ENCODE data around the gene ADGRF5.

Gene ADGRF5

GRCh38 chr6:46821458-46821881 is 100.3 kb downstream of the ADGRF5 start:
- no peak for DNase-seq (ENCODE audit: low spot score)
- TF ChIP-seq CTCF (IDR thresholded peaks at IDR 0.05; ENCODE audit: extremely low read depth, missing control alignments) = no peak

- TF ChIP-seq CTCF (IDR thresholded peaks at IDR 0.05; ENCODE audit: extremely low read depth, missing control alignments) = no peak
- no peak for DNase-seq (ENCODE audit: low spot score)
Measured at GRCh38 chr6:46819561-46819960, 102.2 kb downstream of the ADGRF5 start.

GRCh38 chr6:46816626-46817025 is 105.1 kb downstream of the ADGRF5 start:
- TF ChIP-seq CTCF (IDR thresholded peaks at IDR 0.05; ENCODE audit: extremely low read depth, missing control alignments) = no peak
- DNase-seq (ENCODE audit: low spot score) = no peak

GRCh38 chr6:46815130-46815529 is 106.6 kb downstream of the ADGRF5 start:
- no peak for DNase-seq (ENCODE audit: low spot score)
- TF ChIP-seq CTCF (IDR thresholded peaks at IDR 0.05; ENCODE audit: extremely low read depth, missing control alignments) = no peak

GRCh38 chr6:46808806-46809205 is 112.9 kb downstream of the ADGRF5 start:
- DNase-seq (ENCODE audit: low spot score) = no peak
- TF ChIP-seq CTCF (IDR thresholded peaks at IDR 0.05; ENCODE audit: extremely low read depth, missing control alignments) = no peak

Measured in GM20000 (cell line).